ENCODE measurements around the gene PEX10.
A peak's percentile ranks its signal among the peaks of the same experiment; 100 is the strongest.

The PEX10 gene

DNA sequence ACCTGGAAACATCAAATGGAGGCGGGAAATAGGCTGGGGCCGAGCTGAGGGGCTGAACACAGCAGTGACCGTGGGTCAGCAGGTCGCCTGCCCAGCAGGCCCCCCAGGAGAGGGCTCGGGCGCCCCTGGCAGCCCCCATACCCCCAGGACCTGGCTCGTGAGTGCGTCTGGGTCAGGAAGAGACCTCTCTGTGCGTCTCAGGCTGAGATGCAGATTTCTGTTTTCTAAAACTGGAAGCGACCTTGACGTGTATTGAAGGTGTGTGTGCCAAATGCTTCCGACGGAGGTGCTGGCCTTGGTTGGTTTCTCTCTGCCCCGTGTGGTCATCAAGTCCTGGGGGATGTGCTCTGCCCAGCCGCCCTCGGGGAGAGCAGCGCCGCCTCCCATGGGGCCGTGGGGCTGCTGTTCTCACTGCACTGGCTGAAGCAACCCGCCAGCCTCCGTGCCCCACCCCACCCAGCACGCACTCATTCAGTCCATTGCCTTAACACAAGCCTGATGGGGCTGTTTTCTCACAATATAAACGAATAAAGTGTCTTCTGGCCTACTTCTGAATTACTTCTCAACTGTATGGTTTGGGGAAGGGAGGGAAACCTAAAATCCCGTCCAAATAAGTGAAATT lies 7.4 kb downstream of the PEX10 start:
- no peak for DNase-seq (ENCODE audit: low spot score)

- no peak for DNase-seq (ENCODE audit: low spot score)
These were observed 8.0 kb downstream of the PEX10 start for GRCh38 chr1:2404142-2404889.

GRCh38 chr1:2403273-2403672 lies 9.1 kb downstream of the PEX10 start:
- DNase-seq (ENCODE audit: low spot score) = no peak

- no peak for DNase-seq (ENCODE audit: low spot score)
These were observed 9.9 kb downstream of the PEX10 start for GRCh38 chr1:2402420-2402819.

GRCh38 chr1:2400950-2401649 lies 11.3 kb downstream of the PEX10 start:
- no peak for DNase-seq (ENCODE audit: low spot score)

DNA sequence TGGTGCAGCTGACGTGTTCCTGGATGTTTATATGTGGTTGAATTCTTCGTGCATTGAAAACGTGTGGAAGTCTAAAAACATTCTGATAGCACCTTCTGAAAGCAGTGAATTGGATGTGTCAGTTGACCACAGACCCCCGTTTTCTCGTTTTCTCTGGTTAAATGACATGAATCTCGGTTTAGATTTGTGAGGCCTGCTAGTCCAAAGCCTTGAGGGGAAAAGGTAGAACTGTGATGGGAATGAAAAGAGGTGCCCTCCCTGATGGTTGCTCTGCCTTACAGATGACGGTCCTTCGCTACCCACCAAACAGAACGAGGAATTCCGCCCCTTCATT lies 11.8 kb downstream of the PEX10 start:
- no peak for DNase-seq (ENCODE audit: low spot score)

DNA sequence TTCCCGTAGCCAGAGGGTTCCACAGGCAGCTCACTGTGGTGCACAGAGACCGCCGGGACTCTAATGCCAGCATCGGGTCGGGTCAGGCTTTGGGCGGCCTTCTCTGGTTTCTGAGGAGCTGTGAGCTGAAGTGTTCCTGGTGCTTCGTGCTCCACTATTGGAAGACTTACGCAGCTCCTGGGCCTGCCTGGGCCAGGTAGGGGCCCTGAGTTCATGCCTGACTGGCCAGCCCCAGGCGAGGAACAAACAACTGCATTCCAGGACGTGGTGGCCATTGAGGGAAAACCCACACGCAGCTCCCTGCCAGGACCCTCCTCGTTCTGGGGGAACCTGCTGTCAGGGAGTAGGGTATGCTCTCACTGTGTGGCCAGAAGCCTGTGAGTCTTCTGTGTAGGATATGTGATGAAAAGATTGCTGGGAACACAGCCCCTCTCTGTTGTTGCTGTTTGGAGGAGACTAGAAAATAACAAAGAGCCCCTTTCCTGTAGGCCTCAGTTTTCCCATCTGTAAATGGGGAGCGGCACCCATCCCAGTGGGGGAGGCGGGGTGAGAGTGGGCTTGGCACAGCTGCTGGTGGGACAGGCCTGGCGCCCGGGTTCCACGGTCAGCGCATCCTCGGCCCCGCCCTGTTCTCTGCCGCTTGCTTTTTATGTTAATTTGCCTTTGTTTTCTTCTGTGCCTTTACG lies 12.3 kb downstream of the PEX10 start:
- no peak for DNase-seq (ENCODE audit: low spot score)

DNA sequence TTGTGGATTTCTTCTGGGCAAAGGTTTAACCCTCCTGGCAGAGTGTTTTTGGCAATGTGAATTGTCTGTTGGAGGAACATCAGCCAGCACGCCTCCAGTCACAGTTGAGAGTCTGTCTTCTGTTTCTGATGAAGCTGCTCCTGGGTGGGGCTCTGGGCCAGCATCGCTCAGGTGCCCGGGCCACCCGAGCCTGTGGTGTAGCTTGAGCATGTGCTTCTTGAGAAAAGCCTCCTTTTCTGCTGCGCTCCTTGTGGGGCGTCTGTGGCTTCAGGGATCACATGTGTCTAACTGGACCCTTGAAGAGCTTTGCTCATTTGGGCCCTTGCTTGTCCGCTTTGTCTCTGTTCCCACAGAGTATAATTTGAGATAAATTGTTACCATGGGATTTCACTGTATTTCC lies 13.5 kb downstream of the PEX10 start:
- DNase-seq (ENCODE audit: low spot score) = no peak

DNA sequence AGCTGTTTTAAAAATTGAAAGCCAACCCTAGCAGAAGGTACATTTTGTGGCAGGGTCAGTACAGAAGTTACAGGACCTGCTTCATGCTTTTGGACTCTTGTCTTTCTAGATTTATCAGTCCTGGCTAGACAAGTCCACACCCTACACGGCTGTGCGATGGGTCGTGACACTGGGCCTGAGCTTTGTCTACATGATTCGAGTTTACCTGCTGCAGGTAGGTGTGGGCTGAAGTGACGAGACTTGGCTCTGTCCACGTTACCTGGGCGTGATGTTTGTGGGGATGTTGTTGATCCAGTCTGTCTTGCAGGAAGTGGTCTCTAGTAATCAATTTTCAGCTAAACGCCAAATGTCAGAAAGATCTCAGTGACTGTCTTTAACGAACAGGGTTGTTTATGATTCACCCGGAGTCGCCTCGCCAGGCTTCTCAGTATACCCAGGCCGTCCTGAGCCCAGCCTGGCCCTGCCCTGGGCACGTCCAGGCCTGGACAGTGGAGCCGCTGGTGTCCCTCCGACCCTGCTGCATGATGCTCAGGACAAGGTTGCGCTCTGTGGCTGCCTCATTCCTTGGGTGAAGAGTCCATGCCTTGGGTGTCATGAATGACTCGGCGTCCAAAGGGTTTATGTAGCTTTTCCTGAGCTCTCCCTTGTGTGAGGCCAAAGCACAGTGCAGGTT lies 15.2 kb downstream of the PEX10 start:
- no peak for DNase-seq (ENCODE audit: low spot score)

DNA sequence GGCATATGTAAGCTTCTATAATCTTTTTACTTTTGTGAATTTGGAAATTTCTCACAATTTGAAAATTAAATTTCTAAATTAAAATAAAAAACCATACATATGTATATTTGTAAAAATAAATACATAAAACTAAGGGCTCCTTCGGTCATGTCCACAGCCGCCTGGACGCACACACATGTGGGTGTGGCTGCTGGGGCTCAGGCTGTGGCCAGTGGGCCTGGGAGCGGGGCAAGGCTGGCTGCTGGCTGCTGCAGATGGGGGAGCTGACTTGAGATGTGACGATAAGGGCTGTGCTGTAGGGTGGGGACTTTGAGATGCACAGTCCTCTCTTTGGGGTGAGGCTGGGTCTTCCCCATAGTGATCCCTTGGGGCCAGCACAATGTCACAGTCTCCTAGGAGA lies 15.9 kb downstream of the PEX10 start:
- no peak for DNase-seq (ENCODE audit: low spot score)

- DNase-seq (ENCODE audit: low spot score) = no peak
These were observed 16.3 kb downstream of the PEX10 start for GRCh38 chr1:2396059-2396458.

DNA sequence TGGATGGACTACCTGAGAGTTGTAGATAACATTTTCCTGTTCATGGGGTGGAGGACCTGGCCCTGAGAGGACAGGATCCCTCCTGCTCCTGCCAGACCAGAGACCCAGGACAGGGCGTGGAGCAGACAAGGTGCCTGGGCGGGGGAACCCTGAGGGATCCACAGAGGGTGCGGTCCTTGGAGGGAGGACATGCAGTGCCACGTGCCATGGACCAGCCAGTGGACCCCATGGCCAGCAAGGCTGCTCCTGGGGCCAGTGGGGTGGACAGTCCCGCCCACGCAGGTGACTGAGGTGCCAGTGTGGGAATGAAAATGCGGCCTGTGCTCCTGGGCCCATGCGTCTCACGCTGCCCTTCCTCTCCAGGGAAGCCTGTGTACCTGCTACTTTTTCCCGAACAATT lies 17.1 kb downstream of the PEX10 start:
- DNase-seq (ENCODE audit: low spot score) = no peak

- no peak for DNase-seq (ENCODE audit: low spot score)
These were observed 17.6 kb downstream of the PEX10 start for GRCh38 chr1:2394761-2395160.

DNA sequence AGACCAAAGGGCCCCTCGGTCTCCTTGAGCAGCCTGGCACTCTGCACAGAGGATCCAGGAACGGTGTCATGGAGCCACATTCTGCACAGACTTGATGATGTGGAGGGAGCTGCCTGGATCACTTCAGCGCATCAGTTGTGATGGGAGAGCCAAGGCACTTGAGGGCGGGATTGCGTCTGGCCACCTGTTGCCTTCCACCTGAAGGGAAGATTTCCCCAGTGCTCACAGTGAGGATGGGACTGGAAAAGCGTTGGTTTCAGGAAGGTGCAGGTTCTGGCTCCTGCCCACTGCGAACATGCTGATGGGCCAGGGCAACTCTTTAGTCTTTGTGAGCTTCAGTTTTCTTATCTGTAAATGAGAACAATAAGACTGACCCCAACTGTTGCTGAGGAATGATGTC lies 18.1 kb downstream of the PEX10 start:
- DNase-seq (ENCODE audit: low spot score) = no peak

GRCh38 chr1:2393471-2393877 lies 18.9 kb downstream of the PEX10 start:
- no peak for DNase-seq (ENCODE audit: low spot score)

GRCh38 chr1:2392686-2393085 lies 19.7 kb downstream of the PEX10 start:
- no peak for DNase-seq (ENCODE audit: low spot score)

DNA sequence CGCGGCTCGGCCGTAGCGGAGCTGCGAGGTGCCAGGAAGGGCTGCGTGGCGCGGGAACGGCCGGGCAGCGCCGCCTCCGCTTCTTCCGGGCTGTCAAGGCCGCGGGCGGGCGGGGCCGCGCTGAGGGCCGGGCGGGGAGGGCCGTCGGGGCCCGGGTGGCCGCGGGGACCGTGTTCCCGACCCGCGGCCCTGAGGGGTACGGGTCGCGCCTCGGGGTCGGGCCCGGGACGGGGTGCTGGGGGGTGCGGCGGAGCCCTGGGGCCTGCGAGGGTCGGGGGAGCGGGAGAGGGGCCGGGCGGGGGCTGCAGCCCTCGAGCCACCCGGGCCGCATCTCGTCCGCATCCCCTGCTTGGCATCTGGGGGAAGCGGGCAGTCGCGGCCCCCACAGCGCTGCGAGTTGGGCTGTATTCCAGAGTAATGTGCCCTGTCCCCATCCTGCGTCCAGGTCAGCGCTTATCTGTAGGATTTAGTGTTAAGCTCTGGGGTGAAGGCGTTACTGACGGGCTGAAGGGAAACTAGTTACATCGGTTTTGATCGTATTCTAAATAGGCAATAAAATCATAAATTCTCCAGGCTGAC lies 20.3 kb downstream of the PEX10 start:
- peak; percentile 37 for DNase-seq (ENCODE audit: low spot score)

GRCh38 chr1:2391041-2391930 lies 21.1 kb downstream of the PEX10 start, which contains the start of the genes MORN1 and RER1:
Gene MORN1, minus strand, starts transcription at chr1:2391554. Its CDS starts 21 bp downstream, at chr1:2391533.
Gene RER1, plus strand, starts transcription at chr1:2391841. Its CDS starts 3,950 bp downstream, at chr1:2395791.
- DNase-seq (ENCODE audit: low spot score) = peak; percentile 99

DNA sequence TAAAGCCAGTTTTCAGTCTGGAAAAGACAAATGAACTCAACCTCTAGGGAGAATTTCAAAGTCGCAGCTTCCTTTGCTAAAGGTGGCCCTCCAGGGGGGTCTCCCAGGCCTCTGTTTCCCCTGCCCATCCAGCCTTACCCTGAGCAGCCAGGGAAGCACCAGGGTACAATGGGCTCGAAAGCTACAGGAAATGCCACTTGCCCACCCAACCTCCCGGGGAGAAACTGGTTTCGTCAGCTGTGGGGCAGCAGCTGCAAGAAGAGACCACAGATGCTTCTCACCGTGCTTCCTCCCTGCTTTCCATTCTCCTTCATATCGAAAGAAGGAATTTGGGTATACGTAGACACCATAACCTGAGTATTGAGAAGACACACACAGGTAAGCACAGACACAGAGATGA lies 22.7 kb downstream of the PEX10 start:
- DNase-seq (ENCODE audit: low spot score) = no peak

DNA sequence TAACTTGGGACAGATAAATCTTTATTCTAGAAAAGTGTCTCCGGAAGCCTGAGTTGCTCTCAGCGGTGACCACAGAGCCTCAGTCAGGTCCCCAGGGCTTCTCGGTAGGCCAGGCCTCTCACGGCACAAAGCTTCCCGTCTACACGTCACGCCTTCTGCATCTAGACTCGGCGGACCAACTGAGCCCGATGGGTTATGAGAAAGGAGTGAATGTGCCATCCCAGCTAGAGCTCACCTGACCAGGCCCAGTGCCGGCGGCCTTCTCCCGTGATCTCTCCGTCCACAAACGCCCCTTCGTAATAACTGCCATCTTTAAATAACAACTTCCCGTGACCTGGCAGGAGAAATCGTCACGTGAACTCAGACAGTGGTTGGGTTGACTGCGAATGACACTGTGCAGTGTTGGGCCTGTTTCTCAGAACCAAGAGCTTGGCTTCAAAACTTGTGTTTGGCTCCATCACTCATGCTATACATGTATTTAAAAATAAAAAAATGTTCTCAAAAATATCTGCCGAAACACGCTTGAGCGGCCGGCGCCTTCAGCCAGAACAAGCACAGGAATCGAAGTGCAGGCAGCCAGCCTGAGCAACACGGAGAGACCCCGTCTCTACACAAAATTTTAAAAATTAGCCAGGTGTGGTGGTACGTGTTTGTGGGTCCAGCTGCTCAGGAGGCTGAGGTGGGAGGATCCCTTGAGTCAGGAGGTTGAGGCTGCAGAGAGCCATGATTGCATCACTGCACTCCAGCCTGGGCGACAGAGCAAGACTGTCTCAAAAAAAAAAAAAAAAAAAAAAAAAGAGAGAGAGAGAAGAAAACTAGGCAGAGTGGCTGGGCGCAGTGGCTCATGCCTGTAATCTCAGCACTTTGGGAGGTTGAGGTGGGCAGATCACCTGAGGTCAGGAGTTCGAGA lies 24.1 kb downstream of the PEX10 start:
- DNase-seq (ENCODE audit: low spot score) = no peak
